ENCODE results near the gene TROAP.

Gene TROAP

DNA sequence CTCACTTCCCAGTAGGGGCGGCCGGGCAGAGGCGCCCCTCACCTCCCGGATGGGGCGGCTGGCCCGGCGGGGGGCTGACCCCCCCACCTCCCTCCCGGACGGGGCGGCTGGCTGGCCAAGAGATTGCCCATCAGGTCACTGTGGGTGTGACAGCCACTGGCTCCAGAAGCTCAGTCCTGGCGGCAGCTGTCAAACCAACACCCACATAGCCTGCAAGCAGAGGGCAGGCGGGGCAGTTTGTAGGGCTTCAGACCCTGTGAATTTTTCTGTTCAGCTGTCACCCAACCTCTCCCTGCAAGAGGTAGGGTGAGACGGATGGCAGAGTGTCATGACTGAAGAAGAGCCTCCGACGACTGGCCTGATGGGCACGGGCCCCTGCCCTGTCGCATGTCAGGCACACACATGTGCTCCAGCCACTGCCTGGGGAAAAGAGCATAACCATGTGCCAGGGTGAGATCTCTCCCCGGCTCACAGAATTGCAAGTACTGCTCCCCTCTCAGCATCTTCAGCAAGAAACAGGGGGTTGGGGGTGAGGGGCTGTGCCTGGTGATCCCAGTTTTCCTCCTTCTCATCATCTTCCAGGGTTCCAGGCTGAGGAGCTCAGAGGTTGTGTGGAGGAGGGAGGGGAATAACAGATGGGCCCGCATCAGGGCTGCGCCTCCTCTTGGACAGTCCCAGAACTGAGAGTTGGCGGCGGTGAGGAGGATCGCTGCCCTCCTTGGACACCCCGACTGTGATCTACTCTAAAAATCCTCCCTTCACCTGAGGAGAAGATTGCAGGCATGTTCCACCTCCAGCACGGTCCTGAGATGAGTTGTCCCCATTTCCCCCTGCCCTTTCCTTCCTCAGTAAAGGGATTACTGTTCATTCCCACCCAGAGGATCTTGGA lies 39.3 kb upstream of the TROAP start:
- DNase-seq (ENCODE audit: low read depth) = no peak
- Histone ChIP-seq H3K9me3 (ENCODE audit: control insufficient read depth, low read length) (no peaks in the 10 kb centered on the region), H3K36me3 (ENCODE audit: control insufficient read depth, insufficient read depth, low read length, severe bottlenecking) (no peaks in the 10 kb centered on the region), H3K4me1 (ENCODE audit: control insufficient read depth, insufficient read depth, low read length) (peaks cover 3% of the 10 kb centered on the region), H3K9ac (ENCODE audit: low read length) (no peak overlapping the region), H3K4me3 (ENCODE audit: low read length) (no peak overlapping the region), H3K27me3 (replicated peaks; ENCODE audit: control insufficient read depth, insufficient read depth, low read length) (peaks cover 12% of the 10 kb centered on the region)

DNA sequence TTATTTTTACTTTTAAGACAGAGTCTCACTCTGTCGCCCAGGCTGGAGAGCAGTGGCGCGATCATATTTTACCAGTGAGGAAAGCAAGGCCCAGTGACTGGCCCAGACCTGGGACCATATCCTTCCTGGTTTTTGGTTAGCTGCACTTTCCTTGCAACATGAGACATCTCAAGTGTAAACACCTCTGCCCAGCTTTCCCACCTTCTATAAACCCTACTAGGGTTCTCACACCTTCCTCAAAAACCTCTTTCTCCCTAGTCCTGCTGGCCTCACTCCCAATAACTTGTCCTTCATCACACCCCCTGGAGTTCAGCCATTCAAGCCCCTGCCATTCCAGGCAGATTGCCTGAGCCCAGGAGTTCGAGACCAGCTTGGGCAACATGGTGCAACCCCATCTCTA lies 38.4 kb upstream of the TROAP start:
- H3K36me3 ChIP-seq (ENCODE audit: control insufficient read depth, insufficient read depth, low read length, severe bottlenecking) = no peaks in the 10 kb centered on the region
- peaks cover 12% of the 10 kb centered on the region for H3K27me3 ChIP-seq (replicated peaks; ENCODE audit: control insufficient read depth, insufficient read depth, low read length)
- H3K4me1 ChIP-seq (ENCODE audit: control insufficient read depth, insufficient read depth, low read length) = peaks cover 3% of the 10 kb centered on the region
- no peak overlapping the region for H3K9ac ChIP-seq (ENCODE audit: low read length)
- no peak for DNase-seq (ENCODE audit: low read depth)
- no peaks in the 10 kb centered on the region for H3K9me3 ChIP-seq (ENCODE audit: control insufficient read depth, low read length)
- no peak overlapping the region for H3K4me3 ChIP-seq (ENCODE audit: low read length)

DNA sequence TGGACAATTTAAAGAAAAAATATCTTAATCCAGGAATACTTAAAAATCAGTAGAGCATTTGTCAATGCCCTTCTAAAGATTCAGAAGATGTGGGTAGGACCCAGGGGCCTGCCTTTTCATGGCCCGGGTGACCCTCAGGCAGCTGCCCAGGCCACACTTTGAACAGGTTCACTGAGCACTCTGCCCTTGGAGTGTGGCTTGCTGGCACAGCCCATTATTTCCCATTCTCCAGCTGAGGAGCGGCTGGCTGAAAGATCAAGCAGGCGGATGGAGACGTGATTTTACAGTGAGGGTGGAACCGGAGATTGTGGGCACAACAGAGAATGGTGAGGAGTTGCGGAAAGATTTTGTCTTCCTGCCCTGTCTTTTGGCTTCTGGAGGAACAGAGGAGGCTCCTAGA lies 35.2 kb upstream of the TROAP start:
- Histone ChIP-seq H3K36me3 (ENCODE audit: control insufficient read depth, insufficient read depth, low read length, severe bottlenecking) (no peaks in the 10 kb centered on the region), H3K27me3 (replicated peaks; ENCODE audit: control insufficient read depth, insufficient read depth, low read length) (peaks cover 12% of the 10 kb centered on the region), H3K9ac (ENCODE audit: low read length) (no peak overlapping the region), H3K9me3 (ENCODE audit: control insufficient read depth, low read length) (no peaks in the 10 kb centered on the region), H3K4me3 (ENCODE audit: low read length) (no peak overlapping the region), H3K4me1 (ENCODE audit: control insufficient read depth, insufficient read depth, low read length) (no peaks in the 10 kb centered on the region)
- DNase-seq (ENCODE audit: low read depth) = no peak

DNA sequence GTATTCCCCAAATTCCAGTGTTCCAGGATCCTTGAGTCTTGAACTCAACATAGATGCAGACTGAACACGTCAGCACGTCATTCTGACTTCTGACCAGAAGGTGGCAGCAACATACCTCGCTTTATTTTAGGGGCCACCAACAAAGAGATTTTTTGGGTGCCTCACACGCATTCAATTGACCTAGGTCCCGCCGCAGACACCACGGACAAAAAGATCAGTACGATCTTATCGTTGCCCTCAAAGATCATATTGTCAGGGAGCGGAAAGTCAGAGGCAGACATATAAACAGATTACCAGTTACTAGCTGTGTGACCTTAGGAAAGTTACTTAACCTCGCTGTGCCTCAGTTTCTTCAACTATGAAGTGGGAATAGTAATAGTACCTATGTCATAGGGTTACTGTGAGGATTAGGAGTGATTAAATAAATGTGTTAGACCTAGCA lies 34.6 kb upstream of the TROAP start:
- peak; percentile 79 for DNase-seq (ENCODE audit: low read depth)

DNA sequence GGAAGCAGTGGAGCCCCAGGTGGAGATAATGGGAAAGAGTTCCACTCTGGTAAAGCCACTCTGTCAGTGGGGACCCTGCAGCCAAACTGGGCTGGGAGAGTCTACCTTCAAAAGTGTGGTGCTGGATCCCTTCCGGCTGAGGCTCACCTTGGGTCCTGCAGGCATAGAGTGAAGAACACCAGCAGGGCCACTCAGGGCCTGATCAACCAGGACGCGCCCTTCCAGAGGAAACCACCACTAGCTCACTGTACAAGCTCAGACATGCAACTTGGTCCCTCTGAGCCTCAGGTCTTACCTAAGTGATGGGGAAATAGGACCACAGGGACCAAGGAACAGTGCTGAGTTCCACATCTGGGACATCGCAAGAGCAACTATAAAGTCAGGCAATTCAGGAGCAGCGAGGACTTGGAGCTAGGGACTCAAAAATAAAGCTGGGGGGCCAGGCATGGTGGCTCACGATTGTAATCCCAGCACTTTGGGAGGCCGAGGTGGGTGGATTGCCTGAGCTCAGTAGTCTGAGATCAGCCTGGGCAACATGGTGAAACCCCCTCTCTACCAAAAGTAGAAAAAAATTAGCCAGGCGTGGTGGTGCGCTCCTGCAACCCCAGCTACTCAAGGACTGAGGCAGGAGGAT lies 34.0 kb upstream of the TROAP start:
- no peaks in the 10 kb centered on the region for H3K9me3 ChIP-seq (ENCODE audit: control insufficient read depth, low read length)

More for the DNA sequence above, 34.6 kb upstream of the TROAP start:
- peaks cover 12% of the 10 kb centered on the region for H3K27me3 ChIP-seq (replicated peaks; ENCODE audit: control insufficient read depth, insufficient read depth, low read length)
- no peaks in the 10 kb centered on the region for H3K9me3 ChIP-seq (ENCODE audit: control insufficient read depth, low read length)
- H3K4me3 ChIP-seq (ENCODE audit: low read length) = no peak overlapping the region
- no peak overlapping the region for H3K9ac ChIP-seq (ENCODE audit: low read length)
- no peaks in the 10 kb centered on the region for H3K36me3 ChIP-seq (ENCODE audit: control insufficient read depth, insufficient read depth, low read length, severe bottlenecking)
- H3K4me1 ChIP-seq (ENCODE audit: control insufficient read depth, insufficient read depth, low read length) = no peaks in the 10 kb centered on the region

DNA sequence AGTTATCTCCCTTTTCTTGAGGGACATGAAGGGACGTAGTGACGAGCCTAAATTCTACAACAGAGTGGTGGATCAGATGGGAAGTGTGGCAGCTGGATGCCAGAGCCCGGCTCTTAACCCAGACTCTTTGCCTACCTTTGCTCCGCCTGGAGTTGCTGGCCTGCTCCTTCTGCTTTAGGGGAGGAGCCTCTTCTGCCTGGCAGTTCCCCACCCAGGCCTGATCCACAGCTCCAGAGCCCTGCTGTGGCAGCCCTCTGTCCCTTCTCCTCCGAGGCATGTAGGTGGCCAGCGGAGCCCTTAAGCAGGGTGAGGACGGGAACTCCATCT lies 30.4 kb upstream of the TROAP start:
- DNase-seq (ENCODE audit: low read depth) = no peak
- Histone ChIP-seq H3K9ac (ENCODE audit: low read length) (no peak overlapping the region), H3K36me3 (ENCODE audit: control insufficient read depth, insufficient read depth, low read length, severe bottlenecking) (no peaks in the 10 kb centered on the region), H3K27me3 (replicated peaks; ENCODE audit: control insufficient read depth, insufficient read depth, low read length) (peaks cover 35% of the 10 kb centered on the region), H3K4me3 (ENCODE audit: low read length) (no peak overlapping the region), H3K4me1 (ENCODE audit: control insufficient read depth, insufficient read depth, low read length) (peaks cover 3% of the 10 kb centered on the region), H3K9me3 (ENCODE audit: control insufficient read depth, low read length) (no peaks in the 10 kb centered on the region)

More for the DNA sequence above, 34.0 kb upstream of the TROAP start:
- DNase-seq (ENCODE audit: low read depth) = no peak
- no peak overlapping the region for H3K9ac ChIP-seq (ENCODE audit: low read length)
- H3K36me3 ChIP-seq (ENCODE audit: control insufficient read depth, insufficient read depth, low read length, severe bottlenecking) = no peaks in the 10 kb centered on the region
- no peak overlapping the region for H3K4me3 ChIP-seq (ENCODE audit: low read length)
- H3K27me3 ChIP-seq (replicated peaks; ENCODE audit: control insufficient read depth, insufficient read depth, low read length) = peaks cover 12% of the 10 kb centered on the region
- H3K4me1 ChIP-seq (ENCODE audit: control insufficient read depth, insufficient read depth, low read length) = no peaks in the 10 kb centered on the region

DNA sequence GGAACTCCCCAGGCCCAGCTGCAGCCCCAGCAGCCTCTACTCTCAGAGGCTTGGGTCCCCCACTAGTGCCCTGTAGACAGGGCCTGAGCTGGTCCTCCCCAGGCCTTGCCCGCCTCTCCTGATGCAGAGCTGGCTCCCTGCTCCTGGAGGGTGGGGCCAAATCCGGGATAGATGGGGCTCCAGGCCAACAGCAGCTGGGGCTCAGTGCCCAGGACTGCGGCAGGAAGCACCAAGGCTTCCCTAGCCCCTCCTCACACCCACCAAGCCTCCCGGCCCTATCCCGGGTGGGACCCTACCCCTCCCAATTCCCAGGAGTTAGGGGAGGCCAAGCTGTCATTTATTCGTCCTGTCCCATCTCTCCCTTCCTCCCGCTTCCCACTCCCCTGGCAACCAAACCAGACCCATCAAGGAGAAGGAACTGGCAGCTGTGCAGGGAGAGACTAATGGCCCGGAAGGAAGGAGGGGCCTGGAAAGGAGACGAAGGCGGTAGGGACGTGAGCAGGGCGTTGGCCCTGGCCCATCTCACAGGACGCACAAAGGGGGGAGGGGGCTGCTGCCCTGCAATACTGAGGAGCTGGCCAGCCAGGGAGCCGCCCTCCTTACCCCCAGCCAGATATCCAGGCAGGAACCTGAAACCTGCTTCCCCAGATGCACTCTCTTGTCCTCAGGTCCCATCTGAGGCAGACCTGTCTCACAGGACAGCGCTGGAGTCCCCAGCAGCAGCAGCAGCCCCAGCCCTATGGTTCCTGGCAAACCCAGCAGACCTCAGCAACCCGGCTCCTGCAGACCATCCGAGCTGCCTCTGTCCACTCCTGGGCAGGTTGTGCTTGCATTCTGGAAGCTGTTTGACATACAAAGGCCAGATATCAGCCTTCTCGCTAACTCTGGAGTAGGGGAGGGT lies 29.7 kb upstream of the TROAP start:
- Histone ChIP-seq H3K4me3 (ENCODE audit: low read length) (no peak overlapping the region), H3K4me1 (ENCODE audit: control insufficient read depth, insufficient read depth, low read length) (peaks cover 3% of the 10 kb centered on the region), H3K36me3 (ENCODE audit: control insufficient read depth, insufficient read depth, low read length, severe bottlenecking) (no peaks in the 10 kb centered on the region), H3K27me3 (replicated peaks; ENCODE audit: control insufficient read depth, insufficient read depth, low read length) (peaks cover 36% of the 10 kb centered on the region), H3K9me3 (ENCODE audit: control insufficient read depth, low read length) (no peaks in the 10 kb centered on the region), H3K9ac (ENCODE audit: low read length) (no peak overlapping the region)
- DNase-seq (ENCODE audit: low read depth) = no peak

DNA sequence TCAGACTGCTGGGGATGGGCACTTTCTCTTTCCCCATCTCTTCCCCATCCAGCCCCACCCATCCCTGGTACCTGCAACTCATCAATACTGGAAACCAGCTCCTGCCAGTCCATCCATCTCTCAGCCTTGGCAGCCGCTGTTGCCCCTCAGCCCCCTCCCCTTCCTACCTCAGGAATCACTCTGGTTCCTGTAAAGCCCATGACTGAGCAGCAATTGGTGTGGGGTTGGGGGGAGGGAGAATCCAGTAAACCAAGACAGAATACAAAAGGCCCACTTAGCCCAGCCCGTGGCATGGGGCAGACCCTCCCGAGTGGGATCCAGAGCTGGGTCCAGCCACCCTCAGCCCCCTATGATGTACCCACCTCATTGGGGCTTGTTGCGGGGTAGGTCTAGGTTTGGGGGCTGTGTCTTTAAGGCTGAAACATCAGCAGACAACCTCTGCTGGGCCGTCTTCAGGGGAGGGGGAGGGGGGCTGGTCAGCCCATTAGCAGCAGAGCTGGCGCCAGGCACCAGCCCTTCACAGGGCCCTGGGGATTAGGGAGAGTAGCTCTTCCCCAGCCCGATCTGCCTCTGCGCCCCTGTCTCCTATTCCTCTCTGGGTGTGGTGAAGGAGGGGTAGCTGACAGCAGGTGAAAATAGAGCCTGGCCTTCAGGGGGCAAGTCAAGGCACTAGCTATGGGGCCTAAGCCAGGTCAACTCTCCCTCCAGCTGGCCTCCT lies 28.8 kb upstream of the TROAP start:
- Histone ChIP-seq H3K9ac (ENCODE audit: low read length) (no peak overlapping the region), H3K36me3 (ENCODE audit: control insufficient read depth, insufficient read depth, low read length, severe bottlenecking) (no peaks in the 10 kb centered on the region), H3K27me3 (replicated peaks; ENCODE audit: control insufficient read depth, insufficient read depth, low read length) (peaks cover 42% of the 10 kb centered on the region), H3K4me3 (ENCODE audit: low read length) (no peak overlapping the region), H3K4me1 (ENCODE audit: control insufficient read depth, insufficient read depth, low read length) (peaks cover 3% of the 10 kb centered on the region), H3K9me3 (ENCODE audit: control insufficient read depth, low read length) (no peaks in the 10 kb centered on the region)
- no peak for DNase-seq (ENCODE audit: low read depth)

DNA sequence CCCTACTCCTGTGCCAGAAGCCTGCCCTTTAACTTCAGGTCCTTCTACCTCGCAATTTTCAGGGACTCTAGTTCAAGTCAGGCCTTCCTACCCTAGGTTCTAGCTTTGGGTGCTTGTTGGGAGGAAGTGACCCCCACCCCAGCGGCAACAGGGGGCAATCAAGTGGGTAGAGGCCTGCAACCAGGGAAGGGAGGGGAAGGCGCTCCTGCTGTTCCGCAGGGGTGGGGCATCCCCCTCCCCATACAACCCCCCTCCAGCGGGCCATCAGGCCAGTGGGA lies 28.3 kb upstream of the TROAP start:
- peaks cover 42% of the 10 kb centered on the region for H3K27me3 ChIP-seq (replicated peaks; ENCODE audit: control insufficient read depth, insufficient read depth, low read length)

DNA sequence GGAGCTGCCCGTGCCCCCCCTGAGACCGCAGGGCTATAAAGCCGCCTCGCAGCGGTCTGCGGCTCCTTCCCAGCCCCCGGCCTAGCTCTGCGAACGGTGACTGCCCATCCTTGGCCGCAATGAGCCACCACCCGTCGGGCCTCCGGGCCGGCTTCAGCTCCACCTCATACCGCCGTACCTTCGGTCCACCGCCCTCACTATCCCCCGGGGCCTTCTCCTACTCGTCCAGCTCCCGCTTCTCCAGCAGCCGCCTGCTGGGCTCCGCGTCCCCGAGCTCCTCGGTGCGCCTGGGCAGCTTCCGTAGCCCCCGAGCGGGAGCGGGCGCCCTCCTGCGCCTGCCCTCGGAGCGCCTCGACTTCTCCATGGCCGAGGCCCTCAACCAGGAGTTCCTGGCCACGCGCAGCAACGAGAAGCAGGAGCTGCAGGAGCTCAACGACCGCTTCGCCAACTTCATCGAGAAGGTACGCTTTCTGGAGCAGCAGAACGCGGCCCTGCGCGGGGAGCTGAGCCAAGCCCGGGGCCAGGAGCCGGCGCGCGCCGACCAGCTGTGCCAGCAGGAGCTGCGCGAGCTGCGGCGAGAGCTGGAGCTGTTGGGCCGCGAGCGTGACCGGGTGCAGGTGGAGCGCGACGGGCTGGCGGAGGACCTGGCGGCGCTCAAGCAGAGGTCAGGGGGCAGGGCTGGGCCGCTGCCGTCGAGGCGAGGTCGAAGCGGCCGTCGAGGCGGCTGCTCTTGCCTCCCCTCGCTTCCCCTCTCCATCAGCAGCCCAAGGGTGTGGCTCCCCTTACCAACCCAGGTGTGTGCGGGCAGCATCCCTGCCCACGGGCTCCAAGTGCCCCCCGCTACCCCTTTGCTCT lies 27.7 kb upstream of the TROAP start, which contains the start of gene PRPH:
Gene PRPH, plus strand, starts transcription at position 66 of the 855 bp plus-strand sequence. Its CDS starts 54 bp downstream, at position 120.
- DNase-seq (ENCODE audit: low read depth) = no peak
- Histone ChIP-seq H3K9me3 (ENCODE audit: control insufficient read depth, low read length) (no peaks in the 10 kb centered on the region), H3K4me1 (ENCODE audit: control insufficient read depth, insufficient read depth, low read length) (peaks cover 3% of the 10 kb centered on the region), H3K36me3 (ENCODE audit: control insufficient read depth, insufficient read depth, low read length, severe bottlenecking) (no peaks in the 10 kb centered on the region), H3K27me3 (replicated peaks; ENCODE audit: control insufficient read depth, insufficient read depth, low read length) (peaks cover 42% of the 10 kb centered on the region), H3K9ac (ENCODE audit: low read length) (no peak within 1 kb of the TSS), H3K4me3 (ENCODE audit: low read length) (no peak within 1 kb of the TSS)

More for the DNA sequence above, 28.3 kb upstream of the TROAP start:
- H3K9ac ChIP-seq (ENCODE audit: low read length) = no peak overlapping the region
- peaks cover 3% of the 10 kb centered on the region for H3K4me1 ChIP-seq (ENCODE audit: control insufficient read depth, insufficient read depth, low read length)
- H3K36me3 ChIP-seq (ENCODE audit: control insufficient read depth, insufficient read depth, low read length, severe bottlenecking) = no peaks in the 10 kb centered on the region
- DNase-seq (ENCODE audit: low read depth) = no peak
- no peaks in the 10 kb centered on the region for H3K9me3 ChIP-seq (ENCODE audit: control insufficient read depth, low read length)
- no peak overlapping the region for H3K4me3 ChIP-seq (ENCODE audit: low read length)

Data from adipocyte (in vitro differentiated cells).